Activated B cell treated with CpG ODN at 0.5 μM for 24 hours (primary cell): ENCODE measurements around the gene CHCHD5. TPM values are rescaled to one million over a fixed set of nuclear protein-coding genes. Genes with fewer than 3 reads are reported as not detected.
A peak's percentile ranks its signal among the peaks of the same experiment; 100 is the strongest.

Source experiments
- ATAC-seq: fragments of 200-7000 bp; cut with Tn5 transposase; one replicate; pipeline ENCODE4 v1.10.0; 2021; ENCODE audit warnings: low read depth, mild to moderate bottlenecking, moderate library complexity
- CTCF ChIA-PET: fragments of 350-600 bp; sonication (Branson Sonifier 250); formaldehyde crosslinking; loops from one replicate; lab custom pipeline; 2021; ENCODE audit warnings: antibody characterized with exemption; lab: Charles Lee
- POLR2A ChIA-PET: fragments of 350-600 bp; sonication (Branson Sonifier 250); formaldehyde crosslinking; loops from one replicate; lab custom pipeline; 2021; ENCODE audit warnings: antibody characterized with exemption; lab: Charles Lee
- DNase-seq: peaks from one replicate; pipeline ENCODE4 v3.0.0; 2022
- H3K27ac Mint-ChIP-seq: one replicate; pipeline ENCODE4 v1.8.0; 2020; ENCODE audit warnings: mixed read lengths
- H3K27me3 Mint-ChIP-seq: one replicate; pipeline ENCODE4 v1.8.0; 2021; ENCODE audit warnings: mixed read lengths
- H3K36me3 Mint-ChIP-seq: one replicate; pipeline ENCODE4 v1.8.0; 2021; ENCODE audit warnings: low read depth, mixed read lengths
- H3K4me1 Mint-ChIP-seq: one replicate; pipeline ENCODE4 v1.8.0; 2021; ENCODE audit warnings: mixed read lengths
- H3K4me3 Mint-ChIP-seq: one replicate; pipeline ENCODE4 v1.8.0; 2020; ENCODE audit warnings: mild to moderate bottlenecking, mixed read lengths
- H3K9me3 Mint-ChIP-seq: one replicate; pipeline ENCODE4 v1.8.0; 2020; ENCODE audit warnings: mixed read lengths
- intact Hi-C: fragments of 100-400 bp; cut with micrococcal nuclease; formaldehyde crosslinking; loops from one replicate; pipeline ENCODE4 v1.15.1; 2024
- total RNA-seq: library from RNA; stranded (reverse); gene quantifications from 2 replicates; pipeline ENCODE4 v1.2.3, GENCODE V29; 2022
- TF ChIP-seq, protein P1 (sequence below): fragments of 200-600 bp; IDR thresholded peaks from one replicate; pipeline ENCODE4 v1.8.0; 2022; ENCODE audit warnings: antibody characterized with exemption, mild to moderate bottlenecking

The CHCHD5 gene
- total RNA-seq, 1 donor from 2014 or later = 26.0 TPM

DNA sequence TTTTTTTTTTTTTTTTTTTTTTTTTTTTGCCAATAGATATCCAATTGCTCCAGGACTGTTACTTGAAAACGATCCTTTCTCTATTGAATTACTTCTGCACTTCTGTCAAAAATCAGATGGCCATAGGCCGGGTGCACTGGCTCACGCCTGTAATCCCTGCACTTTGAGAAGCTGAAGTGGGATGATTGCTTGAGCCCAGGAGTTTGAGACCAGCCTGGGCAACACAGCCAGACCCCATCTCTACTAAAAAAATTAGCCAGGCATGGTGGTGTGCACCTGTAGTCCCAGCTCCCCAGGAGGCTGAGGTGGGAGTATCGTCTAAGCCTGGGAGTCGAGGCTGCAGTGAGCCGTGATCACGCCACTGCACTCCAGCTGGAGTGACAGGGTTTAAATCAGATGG lies 4.3 kb upstream of the CHCHD5 start:
- DNase-seq (no peak), ATAC-seq (no peak)
- H3K4me3 Mint-ChIP-seq = no peak overlapping the region
- H3K4me1 Mint-ChIP-seq = peaks cover 27% of the 10 kb centered on the region
- intact Hi-C loops = loop anchor here (5.0 to 10.0 kb wide), 5 partner anchors 67 to 695 kb away; partner anchors contain the start of genes ANAPC1, SLC20A1, ZC3H6 and ZC3H8
- H3K27me3 Mint-ChIP-seq = no peaks in the 10 kb centered on the region
- POLR2A ChIA-PET = interaction anchor here (0.7 kb wide), 1 partner anchor 58 kb away, joined by 8 read pairs; no protein-coding TSS in a partner anchor
- CTCF ChIA-PET = interaction anchor here (1.0 kb wide), 1 partner anchor 146 kb away, joined by 3 read pairs; no protein-coding TSS in a partner anchor
- H3K9me3 Mint-ChIP-seq = no peaks in the 10 kb centered on the region
- H3K36me3 Mint-ChIP-seq = peaks cover 27% of the 10 kb centered on the region
- TF ChIP-seq, protein P1, sequence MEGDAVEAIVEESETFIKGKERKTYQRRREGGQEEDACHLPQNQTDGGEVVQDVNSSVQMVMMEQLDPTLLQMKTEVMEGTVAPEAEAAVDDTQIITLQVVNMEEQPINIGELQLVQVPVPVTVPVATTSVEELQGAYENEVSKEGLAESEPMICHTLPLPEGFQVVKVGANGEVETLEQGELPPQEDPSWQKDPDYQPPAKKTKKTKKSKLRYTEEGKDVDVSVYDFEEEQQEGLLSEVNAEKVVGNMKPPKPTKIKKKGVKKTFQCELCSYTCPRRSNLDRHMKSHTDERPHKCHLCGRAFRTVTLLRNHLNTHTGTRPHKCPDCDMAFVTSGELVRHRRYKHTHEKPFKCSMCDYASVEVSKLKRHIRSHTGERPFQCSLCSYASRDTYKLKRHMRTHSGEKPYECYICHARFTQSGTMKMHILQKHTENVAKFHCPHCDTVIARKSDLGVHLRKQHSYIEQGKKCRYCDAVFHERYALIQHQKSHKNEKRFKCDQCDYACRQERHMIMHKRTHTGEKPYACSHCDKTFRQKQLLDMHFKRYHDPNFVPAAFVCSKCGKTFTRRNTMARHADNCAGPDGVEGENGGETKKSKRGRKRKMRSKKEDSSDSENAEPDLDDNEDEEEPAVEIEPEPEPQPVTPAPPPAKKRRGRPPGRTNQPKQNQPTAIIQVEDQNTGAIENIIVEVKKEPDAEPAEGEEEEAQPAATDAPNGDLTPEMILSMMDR = no peak
- no peak overlapping the region for H3K27ac Mint-ChIP-seq

DNA sequence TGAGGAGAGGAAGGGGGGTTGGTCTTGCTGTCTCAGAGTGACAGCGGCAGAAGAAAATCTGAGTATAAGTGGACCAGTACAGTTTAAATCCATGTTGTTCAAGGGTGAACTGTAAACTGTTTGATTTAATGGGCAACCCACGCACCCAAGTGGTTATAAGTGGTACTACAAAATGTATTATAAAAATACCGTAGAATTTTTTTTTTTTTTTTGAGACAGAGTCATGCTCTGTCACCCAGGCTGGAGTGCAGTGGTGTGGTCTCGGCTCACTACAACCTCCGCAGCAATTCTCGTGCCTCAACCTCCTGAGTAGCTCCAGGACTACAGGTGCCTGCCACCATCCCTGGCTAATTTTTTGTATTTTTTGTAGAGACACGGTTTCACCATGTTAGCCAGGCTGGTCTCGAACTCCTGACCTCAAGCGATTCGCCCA lies 2.1 kb upstream of the CHCHD5 start:
- Mint-ChIP-seq H3K27me3 (no peaks in the 10 kb centered on the region), H3K4me1 (peaks cover 37% of the 10 kb centered on the region), H3K27ac (peak overlapping the region; percentile 59), H3K4me3 (peak overlapping the region; percentile 28), H3K9me3 (no peaks in the 10 kb centered on the region), H3K36me3 (peaks cover 18% of the 10 kb centered on the region)
- DNase-seq (no peak), ATAC-seq (peak; percentile 30)
- ChIA-PET POLR2A (no interaction called here), CTCF (no interaction called here)
- intact Hi-C loops = loop anchor here (1.0 to 10.0 kb wide), 8 partner anchors 40 to 698 kb away; partner anchors contain the start of genes ANAPC1, POLR1B, SLC20A1 and TMEM87B
- TF ChIP-seq, protein P1 = peak; percentile 36

DNA sequence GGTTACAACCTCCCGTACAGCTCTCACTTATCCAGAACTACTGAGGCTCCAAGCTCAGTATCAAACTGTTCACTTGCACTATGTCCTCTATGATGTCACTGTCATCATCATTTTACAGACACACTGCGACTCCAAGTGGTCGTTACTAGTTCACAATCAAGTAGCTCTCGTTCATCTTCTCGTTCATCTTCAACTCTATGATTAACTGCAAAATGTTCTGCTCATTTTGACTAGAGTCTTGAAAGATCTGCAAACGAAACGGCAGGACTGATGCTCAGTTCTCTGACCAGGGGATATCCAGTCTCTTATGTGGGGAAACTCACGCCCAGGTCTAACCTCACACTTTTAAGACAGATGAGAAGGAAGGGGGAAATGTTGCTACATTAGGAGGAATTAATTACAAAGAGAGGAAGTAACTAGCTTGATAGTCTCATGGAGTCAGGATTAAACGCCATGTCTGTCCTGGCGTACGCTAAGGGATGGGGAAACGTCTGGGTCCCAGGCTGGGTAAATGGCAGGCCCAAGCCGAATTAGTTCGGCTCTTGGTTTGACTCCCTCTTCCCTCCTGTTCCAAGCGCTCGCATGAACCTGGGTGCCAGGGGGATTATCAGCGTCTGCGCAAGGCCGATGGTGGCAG lies 794 bp upstream of the CHCHD5 start:
- CTCF ChIA-PET = interaction anchor here (1.0 to 2.1 kb wide), 3 partner anchors 17 to 143 kb away, joined by 5 to 8 read pairs (median 6); no protein-coding TSS in a partner anchor

GRCh38 chr2:112584891-112585250 lies 462 bp downstream of the CHCHD5 start:
- no peaks in the 10 kb centered on the region for H3K9me3 Mint-ChIP-seq
- no peak for DNase-seq
- H3K27me3 Mint-ChIP-seq = no peaks in the 10 kb centered on the region
- intact Hi-C loops = loop anchor here (5.0 to 10.0 kb wide), 5 partner anchors 62 to 700 kb away; partner anchors contain the start of genes ANAPC1, SLC20A1, ZC3H6 and ZC3H8
- POLR2A ChIA-PET = interaction anchor here (0.5 to 3.5 kb wide), 11 partner anchors 33 to 123 kb away, joined by 3 to 16 read pairs (median 4); partner anchors contain the start of gene SLC20A1
- TF ChIP-seq, protein P1 = no peak
- no peak for ATAC-seq
- H3K4me1 Mint-ChIP-seq = peaks cover 33% of the 10 kb centered on the region
- H3K36me3 Mint-ChIP-seq = peaks cover 30% of the 10 kb centered on the region
- H3K27ac Mint-ChIP-seq = peak overlapping the region; percentile 96
- CTCF ChIA-PET = interaction anchor here (0.6 to 2.1 kb wide), 3 partner anchors 104 to 141 kb away, joined by 3 to 6 read pairs (median 4); no protein-coding TSS in a partner anchor
- peak overlapping the region; percentile 96 for H3K4me3 Mint-ChIP-seq

More for the DNA sequence above, 794 bp upstream of the CHCHD5 start:
- DNase-seq (no peak), ATAC-seq (no peak)
- intact Hi-C loops = loop anchor here (5.0 to 10.0 kb wide), 5 partner anchors 64 to 699 kb away; partner anchors contain the start of genes ANAPC1, SLC20A1, ZC3H6 and ZC3H8
- no peaks in the 10 kb centered on the region for H3K9me3 Mint-ChIP-seq
- peaks cover 26% of the 10 kb centered on the region for H3K36me3 Mint-ChIP-seq
- H3K4me1 Mint-ChIP-seq = peaks cover 37% of the 10 kb centered on the region
- no peaks in the 10 kb centered on the region for H3K27me3 Mint-ChIP-seq
- H3K4me3 Mint-ChIP-seq = peak overlapping the region; percentile 96
- POLR2A ChIA-PET = interaction anchor here (0.5 to 3.5 kb wide), 6 partner anchors 18 to 978 kb away, joined by 3 to 16 read pairs (median 6); partner anchors contain the start of gene SLC20A1
- TF ChIP-seq, protein P1 = no peak
- peak overlapping the region; percentile 96 for H3K27ac Mint-ChIP-seq
